ENCODE measurements around the gene MME. TPM values are rescaled to one million over a fixed set of nuclear protein-coding genes. Genes with fewer than 3 reads are reported as not detected.
A peak's percentile ranks its signal among the peaks of the same experiment; 100 is the strongest.

The MME gene
- total RNA-seq (10 to 100 TPM in 2 of 5 donors, 1 to 10 TPM in 1, under 1 TPM in 1, not detected in 1; under 0.01 to 49.4 (median 9.3) TPM), polyA plus RNA-seq (1 to 10 TPM in 2 of 3 donors, under 1 TPM in 1; 0.76 to 4.5 (median 1.3) TPM)
- long read RNA-seq, donor 1, partial matches to known transcripts = 0 of 1 reads
- long read RNA-seq, donor 1, other reads (novel, unspliced or antisense) = 0 of 1 reads
- long read RNA-seq, donor 2, full-length matches to known transcripts = 10 of 10 reads
- long read RNA-seq, donor 2, partial matches to known transcripts = 0 of 10 reads
- long read RNA-seq, donor 2, other reads (novel, unspliced or antisense) = 0 of 10 reads
- long read RNA-seq, donor 3, partial matches to known transcripts = 0 of 2 reads
- long read RNA-seq, donor 3, other reads (novel, unspliced or antisense) = 0 of 2 reads
- long read RNA-seq, donor 4 = 0 reads
- long read RNA-seq, donor 5, partial matches to known transcripts = 0 of 1 reads
- long read RNA-seq, donor 5, other reads (novel, unspliced or antisense) = 0 of 1 reads
- long read RNA-seq, donor 6 = 0 reads
- long read RNA-seq, donor 7 = 0 reads
- long read RNA-seq, donor 8 = 0 reads
- long read RNA-seq, donor 9 = 0 reads
- long read RNA-seq, donor 10, partial matches to known transcripts = 0 of 4 reads
- long read RNA-seq, donor 10, other reads (novel, unspliced or antisense) = 0 of 4 reads

DNA sequence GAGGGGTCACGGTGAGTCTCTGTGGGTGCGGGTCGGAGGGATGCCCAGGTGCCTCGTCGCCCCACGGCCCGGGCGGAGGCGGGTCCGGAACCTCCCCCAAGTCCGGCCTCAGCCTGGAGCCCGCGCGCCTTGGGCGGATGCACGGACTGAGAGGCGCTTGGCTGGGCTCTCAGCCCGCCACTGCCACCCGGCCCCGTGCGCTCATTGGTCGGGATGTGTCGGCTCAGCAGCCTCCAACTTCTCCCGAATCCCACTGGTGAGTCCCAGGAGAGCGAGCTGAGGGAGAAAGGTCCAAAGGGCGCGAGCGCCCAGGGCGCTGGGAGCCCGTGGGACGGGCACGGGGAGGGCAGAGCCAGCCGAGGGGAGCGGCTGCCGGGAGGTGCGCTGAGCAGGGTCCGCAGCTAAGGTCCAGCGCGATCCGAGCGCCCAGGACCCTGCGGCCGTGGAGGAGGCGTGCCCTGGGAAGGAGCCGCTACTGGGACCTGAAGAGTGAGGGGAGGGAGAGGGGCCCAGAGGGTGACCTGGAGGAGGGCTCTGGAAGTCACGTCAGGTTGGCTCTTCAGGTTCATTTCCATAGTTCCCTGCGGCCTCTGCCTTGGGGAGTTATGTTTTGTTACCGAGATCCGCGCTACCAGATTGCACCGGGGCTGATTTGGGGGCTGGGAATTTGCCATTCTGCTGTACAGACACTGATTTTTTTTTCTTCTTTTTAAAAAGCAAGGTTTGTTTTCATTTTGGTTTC, at the start of gene MME:
Gene MME, plus strand, starts transcription at position 574 of the 742 bp plus-strand sequence. CDS start 3,849 bp downstream, outside the sequence.
- intact Hi-C loops (cut with DNase I; ENCODE audit: low total_unique reads) = no loop called here
- H3K9me3 ChIP-seq = peaks cover 0 to 10% (median 2%) of the 10 kb centered on the region in 4 donors
- 1 to 4% (median 1%) methylated on average over 32 to 51 of the region's 51 CpGs for WGBS, 5 donors
- H3K4me3 ChIP-seq = peak within 1 kb of the TSS; percentile 44 to 79 (median 62)
- H3K27me3 ChIP-seq = peaks cover 0 to 46% (median 15%) of the 10 kb centered on the region in 3 donors
- peak within 1 kb of the TSS in 1 of 5 donors; percentile 28 for H3K27ac ChIP-seq
- DNase-seq = peak; percentile 34 to 76
- H3K36me3 ChIP-seq = no peaks in the 10 kb centered on the region
- TF ChIP-seq CTCF (IDR thresholded peaks at IDR 0.05) (no peak), POLR2AphosphoS5 (IDR thresholded peaks at IDR 0.05) (no peak), POLR2A (IDR thresholded peaks at IDR 0.05) (no peak), EP300 (IDR thresholded peaks at IDR 0.05) (no peak)
- H3K4me1 ChIP-seq = peaks cover 8 to 26% (median 21%) of the 10 kb centered on the region in 4 donors

GRCh38 chr3:155031186-155031585, 48.9 kb upstream of the MME start:
- Histone ChIP-seq H3K4me1 (peaks cover 0 to 6% (median 0%) of the 10 kb centered on the region in 4 donors), H3K9me3 (peaks cover 0 to 6% (median 0%) of the 10 kb centered on the region in 4 donors), H3K27me3 (no peaks in the 10 kb centered on the region), H3K4me3 (no peak overlapping the region), H3K27ac (no peak overlapping the region), H3K36me3 (no peaks in the 10 kb centered on the region)
- no peak for DNase-seq
- intact Hi-C loops (cut with DNase I; ENCODE audit: low total_unique reads) = no loop called here
- no peak for TF ChIP-seq POLR2AphosphoS5 (IDR thresholded peaks at IDR 0.05)
- TF ChIP-seq EP300 (IDR thresholded peaks at IDR 0.05) = no peak
- no peak for TF ChIP-seq CTCF (IDR thresholded peaks at IDR 0.05)

GRCh38 chr3:155032918-155033317, 47.2 kb upstream of the MME start:
- no peaks in the 10 kb centered on the region for H3K4me1 ChIP-seq
- TF ChIP-seq EP300 (IDR thresholded peaks at IDR 0.05) (no peak), POLR2AphosphoS5 (IDR thresholded peaks at IDR 0.05) (no peak), POLR2A (IDR thresholded peaks at IDR 0.05) (no peak), CTCF (IDR thresholded peaks at IDR 0.05) (no peak)
- no peaks in the 10 kb centered on the region for H3K36me3 ChIP-seq
- no peaks in the 10 kb centered on the region for H3K27me3 ChIP-seq
- DNase-seq = no peak
- intact Hi-C loops (cut with DNase I; ENCODE audit: low total_unique reads) = no loop called here
- H3K9me3 ChIP-seq = peaks cover 0 to 6% (median 0%) of the 10 kb centered on the region in 4 donors
- no peak overlapping the region for H3K27ac ChIP-seq
- no peak overlapping the region for H3K4me3 ChIP-seq

DNA sequence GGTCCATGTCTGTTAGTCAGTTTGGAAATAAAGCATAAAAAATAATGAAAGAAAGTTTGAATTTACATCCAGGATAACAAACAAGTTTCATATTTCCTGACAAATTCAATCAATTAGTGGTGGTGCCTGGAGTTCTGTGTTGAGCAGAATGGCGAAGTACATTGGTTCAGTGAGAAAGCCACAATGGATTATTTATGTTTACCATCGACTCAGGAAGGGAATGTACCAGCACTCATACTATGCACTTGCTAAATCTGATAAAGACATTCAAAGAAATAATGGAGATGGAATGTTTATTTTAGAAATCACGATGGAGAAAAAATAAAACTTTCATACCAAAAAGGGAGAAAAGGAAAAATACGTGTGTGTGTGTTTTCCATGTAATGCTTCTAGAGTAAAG, 45.3 kb upstream of the MME start:
- WGBS, 5 donors = 64 to 74% (median 68%) methylated on average over 4 of the region's 4 CpGs
- TF ChIP-seq POLR2A (IDR thresholded peaks at IDR 0.05) = no peak
- TF ChIP-seq CTCF (IDR thresholded peaks at IDR 0.05) = no peak
- no peak for TF ChIP-seq POLR2AphosphoS5 (IDR thresholded peaks at IDR 0.05)
- TF ChIP-seq EP300 (IDR thresholded peaks at IDR 0.05) = no peak

More for the DNA sequence above, 45.3 kb upstream of the MME start:
- Histone ChIP-seq H3K9me3 (no peaks in the 10 kb centered on the region), H3K27me3 (no peaks in the 10 kb centered on the region), H3K27ac (no peak overlapping the region), H3K4me3 (no peak overlapping the region), H3K36me3 (no peaks in the 10 kb centered on the region), H3K4me1 (no peaks in the 10 kb centered on the region)
- intact Hi-C loops (cut with DNase I; ENCODE audit: low total_unique reads) = no loop called here
- no peak for DNase-seq
